H1 (cell line): Measurements from ENCODE around the gene MOB2. TPM values are rescaled to one million over a fixed set of nuclear protein-coding genes. Genes with fewer than 3 reads are reported as not detected.

Source experiments
- CTCF ChIA-PET: fragments of 300-600 bp; sonication (Branson Sonifier 250); formaldehyde crosslinking; loops from one replicate; lab custom pipeline; 2021; ENCODE audit not compliant: partially characterized antibody; lab: Charles Lee
- POLR2A ChIA-PET: fragments of 300-600 bp; sonication (Branson Sonifier 250); formaldehyde crosslinking; loops from one replicate; lab custom pipeline; 2021; ENCODE audit warnings: inconsistent platforms; ENCODE audit not compliant: partially characterized antibody; lab: Charles Lee
- DNase-seq, 2 experiments: peaks; one replicate each; pipeline versions ENCODE4 v3.0.0 to v3.0.0-alpha.2; 2010 to 2022; ENCODE audit warnings: low spot score in 2 of 2, low read depth in 1 of 2, mixed read lengths in 1 of 2
- FAIRE-seq: peaks from 2 replicates; lab custom pipeline; 2011; peaks lifted over from hg19 to GRCh38; lab: Jason Lieb, UNC
- H2AFZ ChIP-seq: 2 replicates; pipeline ENCODE4 v1.8.1; 2012; ENCODE audit warnings: low read length, inconsistent platforms
- H2AK5ac ChIP-seq: 2 replicates; pipeline ENCODE4 v1.6.1; 2013; ENCODE audit warnings: low read depth, low read length
- H2BK120ac ChIP-seq: replicated peaks from 2 replicates; pipeline ENCODE3; 2013; ENCODE audit warnings: low read depth, low read length, inconsistent platforms
- H2BK12ac ChIP-seq: 2 replicates; pipeline ENCODE4 v1.6.1; 2013; ENCODE audit warnings: low read depth, low read length
- H2BK15ac ChIP-seq: 2 replicates; pipeline ENCODE4 v1.6.1; 2013; ENCODE audit warnings: low read length
- H2BK20ac ChIP-seq: 2 replicates; pipeline ENCODE4 v1.6.1; 2013; ENCODE audit warnings: low read length
- H2BK5ac ChIP-seq: 2 replicates; pipeline ENCODE4 v1.6.1; 2013; ENCODE audit warnings: low read depth, low read length
- H3K14ac ChIP-seq: 2 replicates; pipeline ENCODE4 v1.6.1; 2013; ENCODE audit warnings: inconsistent platforms; ENCODE audit not compliant: insufficient read length
- H3K18ac ChIP-seq: 2 replicates; pipeline ENCODE4 v1.6.1; 2013; ENCODE audit warnings: low read length; ENCODE audit errors: extremely low read depth
- H3K23ac ChIP-seq: 2 replicates; pipeline ENCODE4 v1.6.1; 2013; ENCODE audit warnings: inconsistent platforms; ENCODE audit not compliant: insufficient read length
- H3K23me2 ChIP-seq: 2 replicates; pipeline ENCODE4 v1.6.1; 2013; ENCODE audit warnings: low read depth, low read length
- H3K27ac ChIP-seq: 2 replicates; pipeline ENCODE4 v1.6.1; 2011; ENCODE audit warnings: low read depth, low read length, inconsistent platforms
- H3K27me3 ChIP-seq, 4 experiments: replicated peaks in 1 of 4; 1 replicate in 1 of 4; 2 replicates in 3 of 4; pipeline versions ENCODE4 v1.6.1 to v1.8.1; 2011 to 2013; ENCODE audit warnings: low read length in 3 of 4, mild to moderate bottlenecking in 3 of 4, inconsistent platforms in 2 of 4, mixed read lengths in 2 of 4, moderate library complexity in 1 of 4; ENCODE audit not compliant: control insufficient read depth in 3 of 4, insufficient read depth in 3 of 4; ENCODE audit errors: extremely low read depth in 1 of 4
- H3K36me3 ChIP-seq, 4 experiments: 2 replicates each; pipeline versions ENCODE4 v1.6.1 to v1.8.1; 2011 to 2013; ENCODE audit warnings: mild to moderate bottlenecking in 4 of 4, low read length in 3 of 4, moderate library complexity in 2 of 4, control low read depth in 1 of 4, inconsistent platforms in 1 of 4; ENCODE audit not compliant: insufficient read depth in 4 of 4, control insufficient read depth in 2 of 4
- H3K4ac ChIP-seq: replicated peaks from 2 replicates; pipeline ENCODE3; 2013; ENCODE audit warnings: low read length, low read depth, mixed read lengths, inconsistent platforms; ENCODE audit not compliant: insufficient read length
- H3K4me1 ChIP-seq, 4 experiments: replicated peaks in 1 of 4; 1 replicate in 1 of 4; 2 replicates in 3 of 4; pipeline versions ENCODE4 v1.6.1 to v1.8.1; 2011 to 2013; ENCODE audit warnings: low read length in 3 of 4, inconsistent platforms in 2 of 4, mixed read lengths in 1 of 4; ENCODE audit not compliant: insufficient read depth in 4 of 4, control insufficient read depth in 3 of 4
- H3K4me2 ChIP-seq, 2 experiments: 2 replicates each; pipeline versions ENCODE4 v1.6.1 to v1.8.1; 2011 to 2013; ENCODE audit warnings: low read depth in 2 of 2, low read length in 2 of 2, control low read depth in 1 of 2, inconsistent platforms in 1 of 2, mild to moderate bottlenecking in 1 of 2; ENCODE audit not compliant: insufficient read depth in 1 of 2
- H3K4me3 ChIP-seq, 4 experiments: fragments of 200-600, 300-600 bp in 1 of 4; sonication (generic), shearing (Covaris generic), sonication (Bioruptor Twin) in 1 of 4; 2 replicates each; pipeline versions ENCODE4 v1.5.1 to v1.8.1; 2011 to 2016; ENCODE audit warnings: low read length in 4 of 4, low read depth in 3 of 4, control low read depth in 2 of 4, inconsistent platforms in 2 of 4, mild to moderate bottlenecking in 2 of 4, mixed read lengths in 1 of 4, moderate library complexity in 1 of 4; ENCODE audit not compliant: insufficient read depth in 2 of 4; ENCODE audit errors: extremely low read depth in 1 of 4
- H3K56ac ChIP-seq: replicated peaks from 2 replicates; pipeline ENCODE3; 2013; ENCODE audit warnings: low read depth, mild to moderate bottlenecking, mixed read lengths, low read length, inconsistent platforms; ENCODE audit not compliant: insufficient read length
- H3K79me1 ChIP-seq: 2 replicates; pipeline ENCODE4 v1.6.1; 2013; ENCODE audit warnings: low read depth, low read length, control low read depth
- H3K79me2 ChIP-seq, 2 experiments: 2 replicates each; pipeline versions ENCODE4 v1.6.1 to v1.8.1; 2012 to 2013; ENCODE audit warnings: low read length in 2 of 2, mild to moderate bottlenecking in 2 of 2, inconsistent platforms in 1 of 2; ENCODE audit not compliant: insufficient read depth in 2 of 2, control insufficient read depth in 1 of 2
- H3K9ac ChIP-seq, 4 experiments: replicated peaks in 1 of 4; 1 replicate in 1 of 4; 2 replicates in 3 of 4; pipeline versions ENCODE4 v1.6.1 to v1.8.1; 2011 to 2013; ENCODE audit warnings: low read depth in 3 of 4, low read length in 3 of 4, control low read depth in 2 of 4, mild to moderate bottlenecking in 2 of 4, moderate library complexity in 2 of 4, inconsistent platforms in 1 of 4; ENCODE audit errors: extremely low read depth in 1 of 4
- H3K9me3 ChIP-seq, 2 experiments: 2 replicates each; pipeline versions ENCODE4 v1.6.1 to v1.8.1; 2012 to 2013; ENCODE audit warnings: mild to moderate bottlenecking in 2 of 2, moderate library complexity in 2 of 2, control low read depth in 1 of 2, inconsistent platforms in 1 of 2, low read depth in 1 of 2, low read length in 1 of 2, mixed read lengths in 1 of 2; ENCODE audit not compliant: insufficient read depth in 2 of 2
- H4K20me1 ChIP-seq, 2 experiments: replicated peaks in 1 of 2; 2 replicates each; pipeline versions ENCODE3 to v1.8.1; 2011 to 2013; ENCODE audit warnings: inconsistent platforms in 2 of 2, low read length in 2 of 2, mild to moderate bottlenecking in 1 of 2; ENCODE audit not compliant: insufficient read depth in 2 of 2, control insufficient read depth in 1 of 2
- H4K5ac ChIP-seq: 2 replicates; pipeline ENCODE4 v1.6.1; 2013; ENCODE audit warnings: low read length, low read depth, mixed read lengths, inconsistent platforms; ENCODE audit not compliant: insufficient read length
- H4K8ac ChIP-seq: 2 replicates; pipeline ENCODE4 v1.8.0; 2013; ENCODE audit warnings: mild to moderate bottlenecking, moderate library complexity, low read length, inconsistent platforms; ENCODE audit not compliant: insufficient read depth; ENCODE audit errors: extremely low read depth
- H4K91ac ChIP-seq: replicated peaks from 2 replicates; pipeline ENCODE3; 2013; ENCODE audit warnings: low read length, mixed read lengths, inconsistent platforms; ENCODE audit not compliant: insufficient read length
- ATF2 ChIP-seq: IDR thresholded peaks from 2 replicates; pipeline ENCODE4 v1.6.1; 2012; ENCODE audit warnings: low read length, inconsistent platforms
- CHD1 ChIP-seq: IDR thresholded peaks from 2 replicates; pipeline ENCODE4 v1.6.1; 2012; ENCODE audit warnings: low read depth, low read length, improper control_type of control experiment
- EZH2 ChIP-seq: fragments of 200-600 bp; sonication (generic); IDR thresholded peaks from 2 replicates; pipeline ENCODE4 v1.7.1; 2012; ENCODE audit warnings: low read depth, mild to moderate bottlenecking, moderate library complexity, low read length, inconsistent platforms; ENCODE audit not compliant: severe bottlenecking
- GTF2F1 ChIP-seq: IDR thresholded peaks from 2 replicates; pipeline ENCODE4 v1.6.1; 2012; ENCODE audit warnings: low read depth, low read length, improper control_type of control experiment, borderline replicate concordance
- HDAC2 ChIP-seq, 2 experiments: fragments of 300-600 bp in 1 of 2; sonication (generic) in 1 of 2; IDR thresholded peaks; 2 replicates each; pipeline ENCODE4 v1.6.1; 2011 to 2012; ENCODE audit warnings: low read depth in 2 of 2, low read length in 2 of 2, mild to moderate bottlenecking in 2 of 2, moderate library complexity in 2 of 2, borderline replicate concordance in 1 of 2, inconsistent platforms in 1 of 2
- KDM1A ChIP-seq: fragments of 200-600, 300-600 bp; sonication (generic); IDR thresholded peaks from 2 replicates; pipeline ENCODE4 v1.7.1; 2016; ENCODE audit warnings: mild to moderate bottlenecking, low read length, borderline replicate concordance
- POLR2A ChIP-seq, 2 experiments: IDR thresholded peaks; 1 replicate in 1 of 2; 2 replicates in 1 of 2; pipeline ENCODE4 v1.6.1; 2011; ENCODE audit warnings: low read depth in 2 of 2, low read length in 2 of 2, mild to moderate bottlenecking in 2 of 2; ENCODE audit errors: control extremely low read depth in 1 of 2
- SUZ12 ChIP-seq: fragments of 200-600 bp; sonication (generic); IDR thresholded peaks from 2 replicates; pipeline ENCODE4 v1.6.1; 2012; ENCODE audit warnings: mild to moderate bottlenecking, inconsistent platforms, low read length, moderate library complexity, mixed read lengths
- whole genome bisulfite sequencing, 2 experiments: shearing (Covaris generic) in 1 of 2; methylation state at CpG; one replicate each; pipeline versions ENCODE4 v1.1.6 to v1.1.7; 2013 to 2015; ENCODE audit warnings: low lambda C conversion rate in 2 of 2, mixed read lengths in 2 of 2, inconsistent platforms in 1 of 2, low coverage in 1 of 2, missing lambda C conversion rate in 1 of 2; ENCODE audit not compliant: insufficient replicate concordance in 2 of 2, insufficient coverage in 1 of 2, insufficient read length in 1 of 2; ENCODE audit errors: extremely low coverage in 1 of 2, missing lambda C conversion rate in 1 of 2; 5-methylcytosine and 5-hydroxymethylcytosine counted together
- polyA plus RNA-seq, 7 experiments: library from polyadenylated mRNA; depleted of rRNA in 3 of 7; stranded (reverse) in 5 of 7; unstranded in 2 of 7; fragments of >200 nt in 5 of 7; fragments of 200-250 nt in 2 of 7; gene quantifications; 1 replicate in 5 of 7; 2 replicates in 1 of 7; 4 replicates in 1 of 7; pipeline versions ENCODE4 v1.2.1 to v1.2.3, GENCODE V29; 2011 to 2013; ENCODE audit warnings: missing spikeins in 2 of 7, mixed read lengths in 2 of 7
- total RNA-seq: library from RNA; stranded (reverse); fragmentation: NEBNext Ultra II Directional; extraction: Animal tissue kit (Norgen Biotek cat#: 25700); gene quantifications from 2 replicates; pipeline ENCODE4 v1.2.1, GENCODE V29; 2021
- TF ChIP-seq, protein P1 (sequence below): IDR thresholded peaks from 2 replicates; pipeline ENCODE4 v1.6.1; 2012; ENCODE audit warnings: inconsistent platforms

Gene MOB2
- total and polyA plus RNA-seq, 2 of the 8 experiments (the other 6 are each of a cell fraction or from before 2014, with no cell fraction given) = 18.6 to 28.2 TPM

DNA sequence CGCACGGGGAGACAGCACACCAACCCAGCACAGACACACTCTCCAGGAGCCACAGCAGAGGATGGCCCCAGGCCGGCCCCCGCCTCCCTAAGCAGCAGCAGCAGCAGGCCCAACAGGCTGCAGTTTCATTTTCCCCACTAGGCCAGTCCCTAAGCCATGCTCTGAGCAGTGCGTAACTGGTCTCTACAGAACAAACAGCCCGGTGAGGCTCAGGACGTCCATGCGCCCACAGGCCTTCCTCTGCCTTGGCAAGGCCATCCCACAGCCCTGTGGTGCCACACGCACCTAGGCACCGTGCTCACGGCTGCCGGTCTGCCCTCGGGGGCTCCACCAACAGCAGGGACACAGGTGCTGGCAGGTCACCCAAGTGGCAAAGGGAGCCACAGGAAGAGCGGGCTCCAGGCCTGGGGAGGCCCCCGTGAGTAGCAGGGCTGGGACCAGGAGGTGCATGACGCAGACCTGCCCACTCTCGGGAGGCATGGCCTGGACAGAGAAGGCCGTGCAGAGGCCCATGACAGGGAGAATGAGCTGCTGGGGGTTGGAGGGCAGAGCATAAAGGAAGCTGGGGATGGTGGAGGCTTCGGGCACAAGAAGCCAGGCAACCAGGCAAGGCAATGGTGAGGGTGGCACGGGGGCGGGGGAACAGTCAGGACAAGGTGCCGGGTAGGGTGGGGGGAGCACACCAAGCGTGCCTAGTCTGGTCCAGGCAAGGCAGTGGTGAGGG, 1.4 kb upstream of the MOB2 start:
- Histone ChIP-seq H3K9ac (no peak overlapping the region), H4K8ac (peak overlapping the region; percentile 60; the same call in 1 of the 2 replicates), H3K9me3 (no peaks in the 10 kb centered on the region), H3K4me1 (peaks cover 0 to 5% (median under 1%) of the 10 kb centered on the region in 4 experiments; a peak in 2 of 7 replicates), H2AK5ac (no peak overlapping the region), H2AFZ (no peak overlapping the region), H2BK12ac (no peak overlapping the region), H2BK15ac (no peak overlapping the region), H4K91ac (no peak overlapping the region), H3K79me2 (peaks cover 3 to 8% of the 10 kb centered on the region in 2 experiments; a peak in 3 of 4 replicates), H2BK20ac (no peak overlapping the region), H3K14ac (no peak overlapping the region), H3K4ac (no peak overlapping the region), H3K56ac (no peak overlapping the region), H3K36me3 (no peaks in the 10 kb centered on the region), H3K79me1 (peaks cover 12% of the 10 kb centered on the region), H3K4me3 (no peak overlapping the region), H3K23ac (no peak overlapping the region), H3K27ac (no peak overlapping the region), H2BK120ac (no peak overlapping the region), H2BK5ac (peak overlapping the region; percentile 35; the same call in 1 of the 2 replicates), H4K5ac (no peak overlapping the region), H3K27me3 (no peaks in the 10 kb centered on the region), H3K23me2 (0 out of 2 replicates have a peak, but pooled peaks cover 5% of the 10 kb centered on the region), H3K4me2 (no peak overlapping the region), H4K20me1 (peaks cover 0 to 25% of the 10 kb centered on the region in 2 experiments), H3K18ac (no peak overlapping the region; the same call in 1 of the 2 replicates)
- CTCF ChIA-PET = interaction anchor here (0.6 to 1.5 kb wide), 5 partner anchors 17 to 185 kb away, joined by 3 to 5 read pairs (median 3); no protein-coding TSS in a partner anchor
- 94% methylated on average over 21 of the region's 23 CpGs; no CpG with 5 or more reads in 1 of the 2 experiments for WGBS, 2 experiments
- FAIRE-seq (no peak), DNase-seq (no peak)
- POLR2A ChIA-PET = no interaction called here
- TF ChIP-seq POLR2A (IDR thresholded peaks at IDR 0.05; ENCODE audit: control extremely low read depth in 1 of 2, low read depth in 2 of 2, low read length in 2 of 2) (no peak), KDM1A (no peak), HDAC2 (IDR thresholded peaks at IDR 0.05; ENCODE audit: borderline replicate concordance in 1 of 2, low read depth in 2 of 2, low read length in 2 of 2) (no peak), SUZ12 (no peak), CHD1 (no peak), ATF2 (no peak), GTF2F1 (no peak), EZH2 (no peak)
- TF ChIP-seq, protein P1, sequence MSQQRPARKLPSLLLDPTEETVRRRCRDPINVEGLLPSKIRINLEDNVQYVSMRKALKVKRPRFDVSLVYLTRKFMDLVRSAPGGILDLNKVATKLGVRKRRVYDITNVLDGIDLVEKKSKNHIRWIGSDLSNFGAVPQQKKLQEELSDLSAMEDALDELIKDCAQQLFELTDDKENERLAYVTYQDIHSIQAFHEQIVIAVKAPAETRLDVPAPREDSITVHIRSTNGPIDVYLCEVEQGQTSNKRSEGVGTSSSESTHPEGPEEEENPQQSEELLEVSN = no peak
